Measurements from ENCODE around the gene NOVA2.
A peak's percentile ranks its signal among the peaks of the same experiment; 100 is the strongest.

The NOVA2 gene

GRCh38 chr19:45973553-45974338 lies at the start of gene NOVA2:
NOVA2 (minus strand) TSS chr19:45973865; CDS start chr19:45973351, 514 bp downstream.
- peak; percentile 63 for DNase-seq

- no peak for DNase-seq
These were observed 49.7 kb upstream of the NOVA2 start for GRCh38 chr19:46023311-46023779.

GRCh38 chr19:46022431-46023310 lies 49.0 kb upstream of the NOVA2 start, which contains the start of gene PGLYRP1:
PGLYRP1 (minus strand) TSS chr19:46023053; CDS start chr19:46023021, 32 bp downstream.
- no peak for DNase-seq

GRCh38 chr19:46022061-46022430 lies 48.4 kb upstream of the NOVA2 start:
- no peak for DNase-seq

- no peak for DNase-seq
These were observed 47.9 kb upstream of the NOVA2 start for GRCh38 chr19:46021531-46022041.

- no peak for DNase-seq
These were observed 47.1 kb upstream of the NOVA2 start for GRCh38 chr19:46020819-46021125.

GRCh38 chr19:46019270-46019669 lies 45.6 kb upstream of the NOVA2 start:
- DNase-seq = no peak

GRCh38 chr19:46018729-46019251 lies 45.1 kb upstream of the NOVA2 start:
- no peak for DNase-seq

GRCh38 chr19:46017874-46018675 lies 44.4 kb upstream of the NOVA2 start:
- DNase-seq = no peak

GRCh38 chr19:46017095-46017429 lies 43.4 kb upstream of the NOVA2 start:
- no peak for DNase-seq

- DNase-seq = peak; percentile 69
These were observed 42.9 kb upstream of the NOVA2 start for GRCh38 chr19:46016426-46017094.

GRCh38 chr19:46015687-46016425 lies 42.2 kb upstream of the NOVA2 start:
- DNase-seq = no peak

GRCh38 chr19:46014941-46015686 lies 41.4 kb upstream of the NOVA2 start:
- DNase-seq = peak; percentile 48

GRCh38 chr19:46014534-46014933 lies 40.9 kb upstream of the NOVA2 start:
- no peak for DNase-seq

- no peak for DNase-seq
These were observed 36.2 kb upstream of the NOVA2 start for GRCh38 chr19:46009530-46010510.

GRCh38 chr19:46006411-46006810 lies 32.7 kb upstream of the NOVA2 start:
- no peak for DNase-seq

- no peak for DNase-seq
These were observed 29.1 kb upstream of the NOVA2 start for GRCh38 chr19:46002678-46003275.

GRCh38 chr19:46000491-46001246 lies 27.0 kb upstream of the NOVA2 start:
- DNase-seq = peak; percentile 34

Measured in NCI-H510A (cell line).